K562 (cell line): ENCODE measurements around the gene ZDHHC8. TPM values are rescaled to one million over a fixed set of nuclear protein-coding genes. Genes with fewer than 3 reads are reported as not detected.

Experiments
- ARHGAP35 ChIP-seq: fragments of 450-650 bp; IDR thresholded peaks from 2 replicates; pipeline ENCODE4 v1.6.1; 2018; ENCODE audit not compliant: partially characterized antibody
- RB1 ChIP-seq: fragments of 450-650 bp; IDR thresholded peaks from 2 replicates; pipeline ENCODE4 v1.6.1; 2017; ENCODE audit warnings: low read depth, mild to moderate bottlenecking
- RBM15 ChIP-seq: fragments of 200-400 bp; formaldehyde crosslinking; IDR thresholded peaks from 2 replicates; pipeline ENCODE4 v1.6.1; 2018; ENCODE audit warnings: mild to moderate bottlenecking, low read length, moderate library complexity; ENCODE audit not compliant: insufficient read depth
- SIN3B ChIP-seq: fragments of 450-650 bp; IDR thresholded peaks from 2 replicates; pipeline ENCODE4 v1.6.1; 2017; ENCODE audit warnings: low read depth, mild to moderate bottlenecking, moderate library complexity
- TEAD1 ChIP-seq, 2 experiments: fragments of 450-650 bp in 1 of 2; sonication (generic) in 1 of 2; formaldehyde crosslinking; IDR thresholded peaks; 2 replicates each; pipeline versions ENCODE4 v1.4.0 to v1.8.0; 2020 to 2022; ENCODE audit warnings: mild to moderate bottlenecking in 2 of 2, missing genetic modification reagents in 1 of 2
- ZNF41 ChIP-seq: fragments of 250-450 bp; sonication (Bioruptor Pico); conservative IDR thresholded peaks from 2 replicates; pipeline ENCODE4 v1.4.0; 2020; ENCODE audit warnings: mild to moderate bottlenecking
- ZNF586 ChIP-seq: fragments of 450-650 bp; formaldehyde crosslinking; conservative IDR thresholded peaks from 2 replicates; pipeline ENCODE4 v1.4.0; 2020; ENCODE audit warnings: mild to moderate bottlenecking, moderate library complexity
- polyA plus RNA-seq, 8 experiments: library from polyadenylated mRNA; depleted of rRNA in 4 of 8; stranded (reverse) in 5 of 8; unstranded in 3 of 8; fragments of >200 nt; fragmentation: Nextera tagmentation in 2 of 8; fragmentation: Illumina TruSeq in 1 of 8; extraction: Ambion mirVana in 2 of 8; extraction: Trizol in 1 of 8; gene quantifications; 2 replicates each; pipeline versions ENCODE4 v1.2.1 to v1.2.3, GENCODE V29; 2011 to 2014; ENCODE audit warnings: inconsistent platforms in 1 of 8, missing spikeins in 1 of 8
- total RNA-seq, 7 experiments: library from RNA; depleted of rRNA in 6 of 7; stranded (reverse); fragments of >200 nt in 6 of 7; fragmentation: Illumina TruSeq in 2 of 7; extraction: Trizol in 2 of 7; gene quantifications; 2 replicates each; pipeline versions ENCODE4 v1.2.1 to v1.2.3, GENCODE V29; 2011 to 2021; ENCODE audit warnings: low replicate concordance in 1 of 7
- TF ChIP-seq, protein P1 (sequence below): fragments of 250-450 bp; sonication (Bioruptor Pico); IDR thresholded peaks from 2 replicates; pipeline ENCODE4 v1.4.0; 2020; ENCODE audit warnings: mild to moderate bottlenecking
- TF ChIP-seq, protein P2 (sequence below): sonication (generic); formaldehyde crosslinking; IDR thresholded peaks from 2 replicates; pipeline ENCODE4 v1.8.0; 2022; ENCODE audit warnings: missing genetic modification reagents, mild to moderate bottlenecking, moderate library complexity, borderline replicate concordance
- TF ChIP-seq, protein P3 (sequence below): sonication (generic); formaldehyde crosslinking; IDR thresholded peaks from 2 replicates; pipeline ENCODE4 v1.9.0; 2022; ENCODE audit warnings: mild to moderate bottlenecking, missing genetic modification reagents
- TF ChIP-seq, protein P4 (sequence below), 2 experiments: fragments of 450-650 bp in 1 of 2; sonication (generic) in 1 of 2; formaldehyde crosslinking; conservative IDR thresholded peaks; 2 replicates each; pipeline versions ENCODE4 v1.4.0 to v1.8.1; 2020 to 2022; ENCODE audit warnings: mild to moderate bottlenecking in 1 of 2, missing genetic modification reagents in 1 of 2
- TF ChIP-seq, protein P5 (sequence below): fragments of 450-650 bp; formaldehyde crosslinking; IDR thresholded peaks from 2 replicates; pipeline ENCODE4 v1.4.0; 2020; ENCODE audit warnings: mild to moderate bottlenecking, moderate library complexity
- TF ChIP-seq, protein P6 (sequence below), 2 experiments: fragments of 450-650 bp; IDR thresholded peaks; 2 replicates each; pipeline ENCODE4 v1.6.1; 2018; ENCODE audit warnings: mild to moderate bottlenecking in 2 of 2, low read depth in 1 of 2; ENCODE audit not compliant: partially characterized antibody in 2 of 2
- TF ChIP-seq, protein P7 (sequence below): fragments of 450-650 bp; conservative IDR thresholded peaks from 2 replicates; pipeline ENCODE4 v1.6.1; 2016; ENCODE audit warnings: missing genetic modification characterization, low read depth, mild to moderate bottlenecking, missing compliant biosample characterization, moderate library complexity

ZDHHC8 gene
- total and polyA plus RNA-seq, 9 of the 15 experiments (the other 6 are each of a cell fraction or from before 2014, with no cell fraction given), result 0.04 to 109 (median 16.4) TPM

DNA sequence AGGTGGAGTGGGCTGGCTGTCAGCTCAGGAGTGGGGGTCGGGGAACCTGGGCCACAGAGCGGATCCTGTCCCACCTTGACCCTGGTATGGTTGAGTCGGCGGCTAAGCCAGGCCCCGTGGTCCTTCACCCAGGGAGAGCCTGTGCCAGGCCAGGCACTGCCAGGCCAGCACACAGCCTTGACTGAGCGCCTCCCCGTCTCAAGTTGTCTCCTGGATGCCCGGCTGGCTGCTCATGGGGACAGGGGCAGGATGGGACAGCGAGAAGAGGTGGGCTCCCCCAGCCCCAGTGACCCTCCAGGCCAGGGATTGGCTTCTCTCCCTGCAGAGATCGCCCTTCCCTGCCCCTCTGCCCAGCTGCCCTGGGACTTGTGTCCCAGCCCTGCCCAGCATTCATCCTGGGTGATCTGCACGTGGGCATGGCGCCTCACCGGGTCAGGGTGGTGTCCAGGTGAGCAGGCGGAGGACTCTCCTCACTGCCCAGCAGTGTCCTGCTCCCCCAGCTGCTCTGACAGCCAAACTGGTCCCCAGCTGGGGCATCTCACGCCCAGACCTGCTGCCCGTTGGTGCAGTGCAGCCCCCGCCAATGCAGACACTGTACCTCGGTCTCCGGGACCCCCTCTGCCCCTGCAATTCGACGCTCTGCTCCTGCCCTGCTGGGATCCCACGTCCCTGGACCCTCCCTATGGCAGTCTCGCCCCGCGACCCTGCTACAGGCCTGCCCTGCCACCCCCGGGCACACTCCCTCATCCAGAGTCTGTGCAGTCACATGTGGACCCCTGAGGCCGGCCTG lies 48.0 kb downstream of the ZDHHC8 start (continued):
- TF ChIP-seq, protein P1, sequence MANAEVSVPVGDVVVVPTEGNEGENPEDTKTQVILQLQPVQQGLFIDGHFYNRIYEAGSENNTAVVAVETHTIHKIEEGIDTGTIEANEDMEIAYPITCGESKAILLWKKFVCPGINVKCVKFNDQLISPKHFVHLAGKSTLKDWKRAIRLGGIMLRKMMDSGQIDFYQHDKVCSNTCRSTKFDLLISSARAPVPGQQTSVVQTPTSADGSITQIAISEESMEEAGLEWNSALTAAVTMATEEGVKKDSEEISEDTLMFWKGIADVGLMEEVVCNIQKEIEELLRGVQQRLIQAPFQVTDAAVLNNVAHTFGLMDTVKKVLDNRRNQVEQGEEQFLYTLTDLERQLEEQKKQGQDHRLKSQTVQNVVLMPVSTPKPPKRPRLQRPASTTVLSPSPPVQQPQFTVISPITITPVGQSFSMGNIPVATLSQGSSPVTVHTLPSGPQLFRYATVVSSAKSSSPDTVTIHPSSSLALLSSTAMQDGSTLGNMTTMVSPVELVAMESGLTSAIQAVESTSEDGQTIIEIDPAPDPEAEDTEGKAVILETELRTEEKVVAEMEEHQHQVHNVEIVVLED (CRISPR knock-in tag), result no peak
- peak in 1 of 2 experiments; percentile 21; a peak in 1 of 4 replicates for TF ChIP-seq TEAD1 (CRISPR knock-in tag; IDR thresholded peaks at IDR 0.05)
- 0 out of 2 replicates have a peak, but pooled peaks have one; percentile 11 for TF ChIP-seq RB1
- TF ChIP-seq SIN3B, result no peak
- TF ChIP-seq, protein P2, sequence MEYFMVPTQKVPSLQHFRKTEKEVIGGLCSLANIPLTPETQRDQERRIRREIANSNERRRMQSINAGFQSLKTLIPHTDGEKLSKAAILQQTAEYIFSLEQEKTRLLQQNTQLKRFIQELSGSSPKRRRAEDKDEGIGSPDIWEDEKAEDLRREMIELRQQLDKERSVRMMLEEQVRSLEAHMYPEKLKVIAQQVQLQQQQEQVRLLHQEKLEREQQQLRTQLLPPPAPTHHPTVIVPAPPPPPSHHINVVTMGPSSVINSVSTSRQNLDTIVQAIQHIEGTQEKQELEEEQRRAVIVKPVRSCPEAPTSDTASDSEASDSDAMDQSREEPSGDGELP (CRISPR knock-in tag), result peak; percentile 11; the same call in 1 of the 2 replicates
- TF ChIP-seq, protein P3, sequence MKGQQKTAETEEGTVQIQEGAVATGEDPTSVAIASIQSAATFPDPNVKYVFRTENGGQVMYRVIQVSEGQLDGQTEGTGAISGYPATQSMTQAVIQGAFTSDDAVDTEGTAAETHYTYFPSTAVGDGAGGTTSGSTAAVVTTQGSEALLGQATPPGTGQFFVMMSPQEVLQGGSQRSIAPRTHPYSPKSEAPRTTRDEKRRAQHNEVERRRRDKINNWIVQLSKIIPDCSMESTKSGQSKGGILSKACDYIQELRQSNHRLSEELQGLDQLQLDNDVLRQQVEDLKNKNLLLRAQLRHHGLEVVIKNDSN (CRISPR knock-in tag), result peak; percentile 34; the same call in 1 of the 2 replicates
- TF ChIP-seq ARHGAP35, result no peak
- TF ChIP-seq, protein P4, sequence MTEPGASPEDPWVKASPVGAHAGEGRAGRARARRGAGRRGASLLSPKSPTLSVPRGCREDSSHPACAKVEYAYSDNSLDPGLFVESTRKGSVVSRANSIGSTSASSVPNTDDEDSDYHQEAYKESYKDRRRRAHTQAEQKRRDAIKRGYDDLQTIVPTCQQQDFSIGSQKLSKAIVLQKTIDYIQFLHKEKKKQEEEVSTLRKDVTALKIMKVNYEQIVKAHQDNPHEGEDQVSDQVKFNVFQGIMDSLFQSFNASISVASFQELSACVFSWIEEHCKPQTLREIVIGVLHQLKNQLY (CRISPR knock-in tag; conservative IDR thresholded peaks at IDR 0.05), result no peak
- TF ChIP-seq RBM15, result no peak
- TF ChIP-seq ZNF586 (CRISPR knock-in tag), result no peak
- TF ChIP-seq, protein P5, sequence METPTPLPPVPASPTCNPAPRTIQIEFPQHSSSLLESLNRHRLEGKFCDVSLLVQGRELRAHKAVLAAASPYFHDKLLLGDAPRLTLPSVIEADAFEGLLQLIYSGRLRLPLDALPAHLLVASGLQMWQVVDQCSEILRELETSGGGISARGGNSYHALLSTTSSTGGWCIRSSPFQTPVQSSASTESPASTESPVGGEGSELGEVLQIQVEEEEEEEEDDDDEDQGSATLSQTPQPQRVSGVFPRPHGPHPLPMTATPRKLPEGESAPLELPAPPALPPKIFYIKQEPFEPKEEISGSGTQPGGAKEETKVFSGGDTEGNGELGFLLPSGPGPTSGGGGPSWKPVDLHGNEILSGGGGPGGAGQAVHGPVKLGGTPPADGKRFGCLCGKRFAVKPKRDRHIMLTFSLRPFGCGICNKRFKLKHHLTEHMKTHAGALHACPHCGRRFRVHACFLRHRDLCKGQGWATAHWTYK (CRISPR knock-in tag), result no peak
- no peak for TF ChIP-seq ZNF41 (CRISPR knock-in tag)
- TF ChIP-seq, protein P6, sequence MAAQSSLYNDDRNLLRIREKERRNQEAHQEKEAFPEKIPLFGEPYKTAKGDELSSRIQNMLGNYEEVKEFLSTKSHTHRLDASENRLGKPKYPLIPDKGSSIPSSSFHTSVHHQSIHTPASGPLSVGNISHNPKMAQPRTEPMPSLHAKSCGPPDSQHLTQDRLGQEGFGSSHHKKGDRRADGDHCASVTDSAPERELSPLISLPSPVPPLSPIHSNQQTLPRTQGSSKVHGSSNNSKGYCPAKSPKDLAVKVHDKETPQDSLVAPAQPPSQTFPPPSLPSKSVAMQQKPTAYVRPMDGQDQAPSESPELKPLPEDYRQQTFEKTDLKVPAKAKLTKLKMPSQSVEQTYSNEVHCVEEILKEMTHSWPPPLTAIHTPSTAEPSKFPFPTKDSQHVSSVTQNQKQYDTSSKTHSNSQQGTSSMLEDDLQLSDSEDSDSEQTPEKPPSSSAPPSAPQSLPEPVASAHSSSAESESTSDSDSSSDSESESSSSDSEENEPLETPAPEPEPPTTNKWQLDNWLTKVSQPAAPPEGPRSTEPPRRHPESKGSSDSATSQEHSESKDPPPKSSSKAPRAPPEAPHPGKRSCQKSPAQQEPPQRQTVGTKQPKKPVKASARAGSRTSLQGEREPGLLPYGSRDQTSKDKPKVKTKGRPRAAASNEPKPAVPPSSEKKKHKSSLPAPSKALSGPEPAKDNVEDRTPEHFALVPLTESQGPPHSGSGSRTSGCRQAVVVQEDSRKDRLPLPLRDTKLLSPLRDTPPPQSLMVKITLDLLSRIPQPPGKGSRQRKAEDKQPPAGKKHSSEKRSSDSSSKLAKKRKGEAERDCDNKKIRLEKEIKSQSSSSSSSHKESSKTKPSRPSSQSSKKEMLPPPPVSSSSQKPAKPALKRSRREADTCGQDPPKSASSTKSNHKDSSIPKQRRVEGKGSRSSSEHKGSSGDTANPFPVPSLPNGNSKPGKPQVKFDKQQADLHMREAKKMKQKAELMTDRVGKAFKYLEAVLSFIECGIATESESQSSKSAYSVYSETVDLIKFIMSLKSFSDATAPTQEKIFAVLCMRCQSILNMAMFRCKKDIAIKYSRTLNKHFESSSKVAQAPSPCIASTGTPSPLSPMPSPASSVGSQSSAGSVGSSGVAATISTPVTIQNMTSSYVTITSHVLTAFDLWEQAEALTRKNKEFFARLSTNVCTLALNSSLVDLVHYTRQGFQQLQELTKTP (IDR thresholded peaks at IDR 0.05; ENCODE audit: low read depth in 1 of 2, partially characterized antibody in 2 of 2), result no peak
- TF ChIP-seq, protein P7, sequence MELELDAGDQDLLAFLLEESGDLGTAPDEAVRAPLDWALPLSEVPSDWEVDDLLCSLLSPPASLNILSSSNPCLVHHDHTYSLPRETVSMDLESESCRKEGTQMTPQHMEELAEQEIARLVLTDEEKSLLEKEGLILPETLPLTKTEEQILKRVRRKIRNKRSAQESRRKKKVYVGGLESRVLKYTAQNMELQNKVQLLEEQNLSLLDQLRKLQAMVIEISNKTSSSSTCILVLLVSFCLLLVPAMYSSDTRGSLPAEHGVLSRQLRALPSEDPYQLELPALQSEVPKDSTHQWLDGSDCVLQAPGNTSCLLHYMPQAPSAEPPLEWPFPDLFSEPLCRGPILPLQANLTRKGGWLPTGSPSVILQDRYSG, result no peak
